ENCODE measurements around the gene GP1BB. TPM values are rescaled to one million over a fixed set of nuclear protein-coding genes. Genes with fewer than 3 reads are reported as not detected.

Gene GP1BB
- total and polyA plus RNA-seq, 2 of the 4 experiments (the other 2 are of a cell fraction) = 0.18 to 1.5 TPM

DNA sequence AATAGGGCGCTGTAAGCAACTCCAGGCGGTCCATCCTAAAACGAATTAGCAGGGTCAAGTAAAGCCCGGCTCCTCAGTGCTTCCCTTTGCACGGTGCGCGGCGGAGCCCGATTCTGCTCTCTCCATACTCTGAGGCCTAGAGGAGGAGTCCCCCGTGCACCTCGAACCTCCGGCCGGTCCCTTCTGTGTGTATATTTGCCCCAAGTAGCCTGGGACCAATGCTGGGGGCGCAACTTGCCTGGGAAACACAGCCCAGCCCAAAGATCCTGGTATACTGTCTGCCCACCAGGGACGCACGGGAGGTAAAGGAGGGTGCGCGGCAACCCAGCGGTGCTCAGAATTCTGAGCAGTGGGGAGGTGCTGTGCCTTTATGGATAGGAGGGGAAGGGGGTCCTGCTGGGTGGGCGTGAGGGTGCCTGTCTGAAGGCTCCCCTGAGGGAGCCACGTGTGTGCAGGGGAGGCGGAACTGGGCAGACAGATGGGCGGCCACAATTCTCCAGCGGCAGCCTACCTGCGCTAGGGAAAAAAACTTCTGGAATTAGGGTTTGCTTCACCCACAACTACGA lies 32.5 kb downstream of the GP1BB start:
- Histone ChIP-seq H4K20me1 (ENCODE audit: insufficient read depth, low read length) (peaks cover 6% of the 10 kb centered on the region; the same call in 1 of the 2 replicates), H2BK120ac (ENCODE audit: low read depth, low read length) (no peak overlapping the region), H2BK20ac (ENCODE audit: low read depth, low read length) (no peak overlapping the region), H3K4me3 (ENCODE audit: insufficient read depth, low read depth, low read length) (no peak overlapping the region), H3K4me1 (ENCODE audit: control insufficient read depth, insufficient read depth, low read length) (peaks cover 10% of the 10 kb centered on the region), H3K4ac (ENCODE audit: low read depth, low read length) (no peak overlapping the region), H3K56ac (ENCODE audit: extremely low read depth, insufficient read depth, low read length) (no peak overlapping the region), H2BK5ac (ENCODE audit: low read depth, low read length, poor library complexity, severe bottlenecking) (no peak overlapping the region), H3K9ac (ENCODE audit: low read depth, low read length) (no peak overlapping the region), H4K8ac (ENCODE audit: low read depth in 2 of 2, low read length in 2 of 2) (no peak overlapping the region), H4K91ac (ENCODE audit: insufficient read depth, low read depth, low read length) (no peak overlapping the region), H3K23ac (ENCODE audit: low read depth, low read length) (no peak overlapping the region), H3K14ac (replicated peaks; ENCODE audit: low read depth, low read length) (no peak overlapping the region), H2AFZ (replicated peaks; ENCODE audit: low read length, poor library complexity) (no peak overlapping the region), H2AK9ac (replicated peaks; ENCODE audit: low read depth, low read length, poor library complexity) (no peak overlapping the region), H4K5ac (ENCODE audit: low read depth, low read length) (no peak overlapping the region), H3K27ac (ENCODE audit: insufficient read depth, low read length) (no peak overlapping the region), H3K27me3 (ENCODE audit: control insufficient read depth, insufficient read depth, low read length) (peaks cover 83% of the 10 kb centered on the region), H3K9me1 (ENCODE audit: insufficient read depth, low read length) (peaks cover 5% of the 10 kb centered on the region), H3K36me3 (ENCODE audit: control insufficient read depth, insufficient read depth, low read length) (no peaks in the 10 kb centered on the region), H3K9me3 (ENCODE audit: control insufficient read depth, insufficient read depth, low read length) (no peaks in the 10 kb centered on the region), H2AK5ac (ENCODE audit: low read depth, low read length) (no peak overlapping the region), H3K4me2 (ENCODE audit: low read depth, low read length) (no peak overlapping the region), H3K18ac (ENCODE audit: low read depth, low read length) (no peak overlapping the region), H2BK15ac (ENCODE audit: low read depth, low read length) (no peak overlapping the region), H3K79me1 (ENCODE audit: low read depth in 1 of 2, low read length in 2 of 2) (no peaks in the 10 kb centered on the region)
- 6% methylated on average over 12 of the region's 26 CpGs; no CpG with 5 or more reads in 1 of the 2 experiments for WGBS, 2 experiments (ENCODE audit: extremely low coverage in 2 of 2, insufficient read length in 1 of 2)
- POLR2A ChIA-PET (ENCODE audit: unreplicated experiment) = no interaction called here
- CTCF ChIA-PET = interaction anchor here (1.0 kb wide), 1 partner anchor 25 kb away, joined by 3 read pairs; no protein-coding TSS in a partner anchor
- in situ Hi-C loops (cut with MboI; ENCODE audit: low sequenced_read_pairs) (no loop called here), dilution Hi-C loops (cut with HindIII; ENCODE audit: low sequenced_read_pairs, unreplicated experiment) (no loop called here), intact Hi-C loops (cut with micrococcal nuclease) (no loop called here)
- ATAC-seq (ENCODE audit: low read depth) = no peak
- TF ChIP-seq, protein P1, sequence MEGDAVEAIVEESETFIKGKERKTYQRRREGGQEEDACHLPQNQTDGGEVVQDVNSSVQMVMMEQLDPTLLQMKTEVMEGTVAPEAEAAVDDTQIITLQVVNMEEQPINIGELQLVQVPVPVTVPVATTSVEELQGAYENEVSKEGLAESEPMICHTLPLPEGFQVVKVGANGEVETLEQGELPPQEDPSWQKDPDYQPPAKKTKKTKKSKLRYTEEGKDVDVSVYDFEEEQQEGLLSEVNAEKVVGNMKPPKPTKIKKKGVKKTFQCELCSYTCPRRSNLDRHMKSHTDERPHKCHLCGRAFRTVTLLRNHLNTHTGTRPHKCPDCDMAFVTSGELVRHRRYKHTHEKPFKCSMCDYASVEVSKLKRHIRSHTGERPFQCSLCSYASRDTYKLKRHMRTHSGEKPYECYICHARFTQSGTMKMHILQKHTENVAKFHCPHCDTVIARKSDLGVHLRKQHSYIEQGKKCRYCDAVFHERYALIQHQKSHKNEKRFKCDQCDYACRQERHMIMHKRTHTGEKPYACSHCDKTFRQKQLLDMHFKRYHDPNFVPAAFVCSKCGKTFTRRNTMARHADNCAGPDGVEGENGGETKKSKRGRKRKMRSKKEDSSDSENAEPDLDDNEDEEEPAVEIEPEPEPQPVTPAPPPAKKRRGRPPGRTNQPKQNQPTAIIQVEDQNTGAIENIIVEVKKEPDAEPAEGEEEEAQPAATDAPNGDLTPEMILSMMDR (conservative IDR thresholded peaks at IDR 0.05; ENCODE audit: low read depth, low read length) = no peak
- TF ChIP-seq FOS (IDR thresholded peaks at IDR 0.05; ENCODE audit: low read depth, low read length) (no peak), NFE2L2 (IDR thresholded peaks at IDR 0.05; ENCODE audit: low read depth, low read length) (no peak), SMC3 (IDR thresholded peaks at IDR 0.05; ENCODE audit: low read depth, low read length) (no peak), MAZ (IDR thresholded peaks at IDR 0.05; ENCODE audit: borderline replicate concordance, low read depth, low read length) (no peak), RCOR1 (IDR thresholded peaks at IDR 0.05; ENCODE audit: insufficient replicate concordance, low read length) (no peak), MXI1 (IDR thresholded peaks at IDR 0.05; ENCODE audit: borderline replicate concordance, low read depth, low read length) (no peak), BHLHE40 (IDR thresholded peaks at IDR 0.05; ENCODE audit: low read depth, low read length) (no peak), CEBPB (IDR thresholded peaks at IDR 0.05; ENCODE audit: low read depth, low read length) (no peak), MAFK (IDR thresholded peaks at IDR 0.05; ENCODE audit: low read depth, low read length) (no peak)
- TF ChIP-seq, protein P2, sequence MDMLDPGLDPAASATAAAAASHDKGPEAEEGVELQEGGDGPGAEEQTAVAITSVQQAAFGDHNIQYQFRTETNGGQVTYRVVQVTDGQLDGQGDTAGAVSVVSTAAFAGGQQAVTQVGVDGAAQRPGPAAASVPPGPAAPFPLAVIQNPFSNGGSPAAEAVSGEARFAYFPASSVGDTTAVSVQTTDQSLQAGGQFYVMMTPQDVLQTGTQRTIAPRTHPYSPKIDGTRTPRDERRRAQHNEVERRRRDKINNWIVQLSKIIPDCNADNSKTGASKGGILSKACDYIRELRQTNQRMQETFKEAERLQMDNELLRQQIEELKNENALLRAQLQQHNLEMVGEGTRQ (IDR thresholded peaks at IDR 0.05; ENCODE audit: low read depth, low read length) = no peak
- BruUV-seq (replicated peaks) = no TSS peak
- DNase-seq = no peak

Measured in IMR-90 (cell line).